Esophagus (tissue), 2 donors: ENCODE results near the gene TSTD2. TPM values are rescaled to one million over a fixed set of nuclear protein-coding genes. Genes with fewer than 3 reads are reported as not detected.
"Not testable (repeated sequence)": the region's sequence is repeated elsewhere in the genome, so short reads cannot be mapped to it uniquely, and the experiment has no call there.

Source experiments
- H3K27ac ChIP-seq, 2 donors: one replicate each; pipeline ENCODE4 v1.5.1; 2013; ENCODE audit warnings: low read depth in 2 of 2, mild to moderate bottlenecking in 2 of 2, inconsistent platforms in 1 of 2, low read length in 1 of 2, moderate library complexity in 1 of 2
- H3K27me3 ChIP-seq, 2 donors: one replicate each; pipeline ENCODE4 v1.6.1; 2013; ENCODE audit warnings: low read length in 2 of 2, control low read depth in 1 of 2, mild to moderate bottlenecking in 1 of 2; ENCODE audit not compliant: insufficient read depth in 2 of 2, control insufficient read depth in 1 of 2
- H3K36me3 ChIP-seq, 2 donors: one replicate each; pipeline ENCODE4 v1.6.1; 2013; ENCODE audit warnings: low read length in 1 of 2; ENCODE audit not compliant: control insufficient read depth in 2 of 2, insufficient read depth in 2 of 2
- H3K4me1 ChIP-seq, 2 donors: one replicate each; pipeline ENCODE4 v1.6.1; 2013; ENCODE audit warnings: low read length in 1 of 2; ENCODE audit not compliant: control insufficient read depth in 2 of 2, insufficient read depth in 2 of 2
- H3K4me3 ChIP-seq, 2 donors: one replicate each; pipeline ENCODE4 v1.5.1; 2013; ENCODE audit warnings: low read length in 2 of 2, mild to moderate bottlenecking in 2 of 2, low read depth in 1 of 2, moderate library complexity in 1 of 2
- H3K9me3 ChIP-seq, 2 donors: one replicate each; pipeline ENCODE4 v1.6.1; 2013; ENCODE audit warnings: mild to moderate bottlenecking in 2 of 2, low read depth in 1 of 2, low read length in 1 of 2, moderate library complexity in 1 of 2; ENCODE audit not compliant: control insufficient read depth in 2 of 2, insufficient read depth in 1 of 2
- WGBS, 2 donors: extraction: QIAGEN DNeasy Blood & Tissue Kit; methylation state at CpG; one replicate each; pipeline ENCODE4 v1.1.7; 2013; 5-methylcytosine and 5-hydroxymethylcytosine counted together
- polyA plus RNA-seq, 2 donors: library from polyadenylated mRNA; stranded (reverse); fragments of 200-250 nt; gene quantifications; one replicate each; pipeline ENCODE4 v1.2.3, GENCODE V29; 2013
- donor health status: healthy with polysubstance abuse.
- donor health status: Bipolar disorder and iron deficiency.

The TSTD2 gene
- polyA plus RNA-seq, 2 donors, result 7.1 to 7.9 TPM

DNA sequence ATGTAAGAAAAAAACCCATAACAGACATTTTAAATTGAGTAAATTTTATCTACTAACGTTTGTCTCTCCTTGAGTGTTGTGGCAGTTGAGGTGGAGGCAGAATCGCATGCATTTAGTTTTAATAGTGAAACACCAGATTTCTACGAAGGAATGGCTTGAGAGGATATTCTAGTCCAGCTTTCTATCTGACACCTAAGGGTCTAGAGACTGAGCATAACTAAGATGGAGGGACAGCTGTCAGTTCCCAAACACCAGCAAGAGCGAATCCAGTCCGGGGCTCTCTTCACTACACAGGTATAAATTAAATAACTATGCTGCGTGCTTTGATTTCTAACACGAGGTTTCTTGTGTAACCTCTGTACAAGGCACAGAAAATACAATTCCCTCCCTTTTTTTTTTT lies 1.9 kb upstream of the TSTD2 start:
- no peaks in the 10 kb centered on the region for H3K9me3 ChIP-seq
- peak overlapping the region in 1 of 2 donors; percentile 92 for H3K4me3 ChIP-seq
- no peak overlapping the region for H3K27ac ChIP-seq
- H3K27me3 ChIP-seq, result no peaks in the 10 kb centered on the region
- no peaks in the 10 kb centered on the region for H3K4me1 ChIP-seq
- no peaks in the 10 kb centered on the region for H3K36me3 ChIP-seq
- WGBS, 2 donors, result 68 to 71% methylated on average over 7 of the region's 7 CpGs

DNA sequence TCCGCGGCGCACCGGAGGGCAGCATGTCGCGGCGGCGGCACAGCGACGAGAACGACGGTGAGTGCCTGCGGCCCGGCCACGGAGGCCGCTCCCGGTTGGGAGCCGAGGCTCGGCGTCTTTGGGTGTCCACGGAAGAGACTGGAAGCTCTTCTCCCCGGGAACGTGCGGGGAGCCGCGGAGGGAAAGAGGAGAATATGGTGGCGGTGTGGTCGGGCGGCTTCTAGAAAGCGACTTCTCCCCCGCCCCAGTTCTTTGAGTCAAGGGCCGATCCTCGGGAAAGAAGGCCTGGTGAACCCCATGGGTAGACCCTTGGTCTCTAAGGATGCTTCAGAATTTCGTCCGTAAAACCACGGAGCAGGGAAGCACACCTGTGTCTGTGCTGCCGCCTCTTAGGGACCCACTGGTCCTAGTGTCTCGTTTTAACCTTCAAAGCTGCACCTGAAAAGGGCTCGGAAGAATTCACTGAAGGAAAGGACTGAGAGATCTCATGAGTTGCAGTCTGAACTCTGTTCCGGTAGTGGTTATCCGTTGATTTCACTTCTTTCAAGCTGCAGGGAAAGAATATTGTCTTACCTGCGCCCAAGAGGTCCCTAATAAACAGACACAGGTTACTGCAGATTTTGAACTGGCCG lies 807 bp upstream of the TSTD2 start:
- H3K36me3 ChIP-seq, result no peaks in the 10 kb centered on the region
- H3K27me3 ChIP-seq, result no peaks in the 10 kb centered on the region
- H3K4me3 ChIP-seq, result peak overlapping the region; percentile 90 to 92
- 0 to 1% methylated on average over 40 to 43 of the region's 43 CpGs for WGBS, 2 donors
- no peaks in the 10 kb centered on the region for H3K9me3 ChIP-seq
- no peaks in the 10 kb centered on the region for H3K4me1 ChIP-seq
- H3K27ac ChIP-seq, result peak overlapping the region; percentile 98 to 100

DNA sequence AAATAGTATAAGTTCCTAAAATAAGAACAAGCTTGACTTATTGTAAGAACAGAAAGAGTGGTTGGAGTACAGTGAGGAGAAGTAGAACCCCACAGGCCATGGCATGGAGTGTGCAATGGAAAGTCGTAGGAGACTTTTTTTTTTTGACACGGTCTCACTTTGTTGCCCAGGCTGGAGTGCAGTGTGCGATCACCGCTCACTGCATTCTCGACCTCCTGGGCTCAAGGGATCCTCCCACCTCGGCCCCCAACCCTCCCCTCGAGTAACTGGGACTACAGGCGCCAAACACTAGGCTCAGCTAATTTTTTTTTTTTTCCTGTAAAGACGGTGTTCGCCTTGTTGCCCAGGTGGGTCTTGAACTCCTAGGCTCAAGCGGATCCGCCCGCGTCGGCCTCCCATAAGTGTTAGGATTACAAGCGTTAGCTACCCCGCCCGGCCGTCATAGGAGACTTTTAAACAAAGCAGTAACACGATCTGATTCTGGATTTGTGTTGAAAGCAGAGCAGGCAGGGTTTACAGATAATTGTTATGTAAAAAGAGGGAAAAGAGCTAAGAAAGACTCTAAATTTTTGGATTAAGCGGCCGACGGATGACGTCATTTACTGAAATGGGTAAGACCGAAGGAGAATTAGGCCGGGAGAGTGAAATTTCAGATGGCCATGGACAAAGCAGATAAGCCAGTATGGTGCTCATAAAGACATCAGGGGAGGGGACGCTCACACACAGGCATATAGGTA lies 752 bp downstream of the TSTD2 start:
- Histone ChIP-seq H3K27me3 (no peaks in the 10 kb centered on the region), H3K4me1 (no peaks in the 10 kb centered on the region), H3K36me3 (no peaks in the 10 kb centered on the region), H3K4me3 (peak overlapping the region; percentile 90 to 92), H3K9me3 (no peaks in the 10 kb centered on the region), H3K27ac (peak overlapping the region; percentile 98 to 100)
- WGBS, 2 donors, result 2% methylated on average over 27 of the region's 27 CpGs

DNA sequence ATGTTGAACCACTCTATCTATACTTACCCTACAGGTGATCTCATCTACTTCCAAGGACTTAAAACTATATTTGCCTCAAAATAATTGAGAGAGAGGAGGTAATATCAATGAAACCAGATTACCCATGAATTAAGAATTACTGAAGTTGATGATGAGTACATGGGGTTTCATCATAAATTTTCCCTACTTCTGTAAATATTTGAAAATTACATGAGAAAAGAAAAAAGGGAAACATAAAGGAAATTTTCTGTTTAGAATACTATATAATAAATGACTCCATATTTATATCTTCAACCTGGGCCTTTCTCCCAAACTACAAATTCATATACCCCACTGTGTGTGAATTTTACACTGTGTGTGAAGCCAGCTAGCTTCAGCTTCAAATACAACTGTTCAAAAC lies 2.6 kb downstream of the TSTD2 start:
- Histone ChIP-seq H3K27me3 (no peaks in the 10 kb centered on the region), H3K9me3 (no peaks in the 10 kb centered on the region), H3K27ac (no peak overlapping the region), H3K4me1 (no peaks in the 10 kb centered on the region), H3K36me3 (no peaks in the 10 kb centered on the region), H3K4me3 (no peak overlapping the region)

DNA sequence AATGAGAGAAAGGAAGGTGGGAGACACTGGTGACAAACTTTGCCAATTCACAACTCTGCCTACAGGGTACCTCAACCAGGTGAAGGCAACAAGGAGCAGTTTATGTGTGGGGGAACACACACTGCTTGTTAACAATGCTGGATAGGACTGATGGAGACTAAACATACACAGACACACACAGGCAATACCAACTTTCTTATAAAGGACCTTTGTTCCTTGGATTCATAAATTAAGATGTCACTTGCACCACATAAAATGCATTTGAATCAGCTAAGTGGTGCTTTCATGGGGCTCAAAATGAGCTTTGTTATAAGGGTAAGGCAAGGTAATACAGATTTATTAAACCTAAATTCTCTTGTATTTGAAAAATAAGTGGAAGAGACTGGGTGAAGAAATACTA lies 4.0 kb downstream of the TSTD2 start:
- Histone ChIP-seq H3K4me3 (no peak overlapping the region), H3K4me1 (no peaks in the 10 kb centered on the region), H3K9me3 (no peaks in the 10 kb centered on the region), H3K36me3 (no peaks in the 10 kb centered on the region), H3K27me3 (no peaks in the 10 kb centered on the region), H3K27ac (no peak overlapping the region)

DNA sequence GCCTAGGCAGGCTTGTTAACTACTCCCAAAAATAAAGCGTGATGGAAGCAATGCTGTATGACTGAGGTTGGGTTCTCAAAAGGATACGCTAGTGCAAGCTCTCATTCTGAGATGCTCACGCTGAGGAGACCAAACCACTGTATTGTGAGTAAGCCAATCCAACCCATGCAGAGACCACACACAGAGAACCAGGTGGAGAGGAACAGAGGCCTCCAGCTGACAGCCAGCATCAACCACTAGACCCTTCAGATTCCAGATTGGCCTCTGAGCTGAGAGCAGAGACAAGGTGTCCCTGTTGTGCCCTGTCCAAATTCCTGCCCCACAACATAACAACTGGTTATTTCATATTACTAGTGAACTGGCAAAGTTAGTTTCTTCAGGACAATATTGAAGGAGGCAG lies 4.5 kb downstream of the TSTD2 start:
- Histone ChIP-seq H3K27ac (no peak overlapping the region), H3K9me3 (no peaks in the 10 kb centered on the region), H3K4me3 (no peak overlapping the region), H3K4me1 (no peaks in the 10 kb centered on the region), H3K27me3 (no peaks in the 10 kb centered on the region), H3K36me3 (no peaks in the 10 kb centered on the region)
- WGBS, 2 donors, result 91 to 94% methylated on average over 3 of the region's 3 CpGs

DNA sequence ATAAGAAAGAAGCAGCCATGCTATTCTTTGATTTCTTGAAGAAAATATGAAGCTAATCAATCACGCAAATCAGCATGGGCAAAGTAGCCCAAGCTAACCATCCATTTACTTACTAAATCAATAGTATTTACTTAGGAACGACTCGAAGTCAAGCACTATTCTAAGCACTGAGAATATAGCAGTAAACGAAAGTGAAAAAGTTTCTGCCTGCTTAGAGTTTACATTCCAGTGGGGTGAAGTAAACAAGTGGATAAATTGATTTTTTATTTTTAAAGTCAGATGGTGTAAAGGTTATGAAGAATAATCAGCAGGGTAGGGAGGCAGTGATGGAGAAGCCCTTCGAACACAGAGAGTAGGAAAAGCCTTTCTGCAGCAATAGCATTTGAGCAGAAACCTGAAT lies 5.5 kb downstream of the TSTD2 start:
- no peaks in the 10 kb centered on the region for H3K4me1 ChIP-seq
- no peak overlapping the region for H3K4me3 ChIP-seq
- no peaks in the 10 kb centered on the region for H3K27me3 ChIP-seq
- H3K27ac ChIP-seq, result no peak overlapping the region
- no peaks in the 10 kb centered on the region for H3K9me3 ChIP-seq
- WGBS, 2 donors, result 55 to 67% methylated on average over 5 of the region's 5 CpGs
- no peaks in the 10 kb centered on the region for H3K36me3 ChIP-seq

DNA sequence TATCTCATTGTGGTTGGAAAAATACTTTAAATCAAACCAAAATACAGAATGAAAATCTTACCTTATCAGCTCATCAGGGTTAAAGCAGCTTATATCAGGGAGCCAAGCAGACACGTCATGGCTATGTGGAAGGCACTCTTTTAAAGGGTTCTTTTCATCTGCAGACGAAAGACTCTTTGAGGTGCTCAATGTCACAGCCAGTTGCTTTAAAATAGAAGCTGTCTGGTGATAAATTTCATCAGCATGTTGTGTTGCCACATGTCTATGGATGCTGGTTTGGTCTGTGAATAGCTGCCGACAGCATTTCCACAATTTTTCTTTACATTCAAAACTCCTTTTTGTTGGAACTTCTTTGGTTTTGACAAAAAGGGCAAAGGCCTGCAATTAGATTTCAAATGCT lies 7.5 kb downstream of the TSTD2 start:
- Histone ChIP-seq H3K36me3 (peaks cover 0 to 2% of the 10 kb centered on the region in 2 donors), H3K27me3 (no peaks in the 10 kb centered on the region), H3K4me3 (no peak overlapping the region), H3K9me3 (no peaks in the 10 kb centered on the region), H3K27ac (no peak overlapping the region), H3K4me1 (no peaks in the 10 kb centered on the region)
- 61 to 73% methylated on average over 3 of the region's 3 CpGs for WGBS, 2 donors

DNA sequence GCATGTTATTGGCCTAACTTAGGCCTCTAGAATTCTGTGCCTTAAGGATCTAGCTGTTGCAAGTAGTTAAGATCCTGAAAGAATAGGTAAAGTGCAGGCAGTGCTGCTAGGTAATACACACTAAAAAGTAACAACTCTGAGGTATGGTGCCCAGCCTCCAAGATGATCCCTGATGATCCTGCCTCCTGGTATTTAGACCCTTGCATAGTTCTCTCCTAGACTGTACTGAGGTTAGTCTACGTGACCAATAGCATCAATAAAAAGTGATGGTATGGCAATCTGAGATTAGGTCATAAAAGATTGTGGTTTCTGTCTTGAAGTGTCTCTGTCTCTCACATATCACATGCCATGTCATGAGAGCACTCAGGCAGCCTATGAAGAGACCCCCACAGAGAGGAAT lies 9.2 kb downstream of the TSTD2 start:
- Histone ChIP-seq H3K27ac (no peak overlapping the region), H3K4me1 (no peaks in the 10 kb centered on the region), H3K27me3 (no peaks in the 10 kb centered on the region), H3K4me3 (no peak overlapping the region), H3K36me3 (peaks cover 0 to 2% of the 10 kb centered on the region in 2 donors), H3K9me3 (no peaks in the 10 kb centered on the region)
- 90 to 96% methylated on average over 1 of the region's 1 CpG for WGBS, 2 donors

DNA sequence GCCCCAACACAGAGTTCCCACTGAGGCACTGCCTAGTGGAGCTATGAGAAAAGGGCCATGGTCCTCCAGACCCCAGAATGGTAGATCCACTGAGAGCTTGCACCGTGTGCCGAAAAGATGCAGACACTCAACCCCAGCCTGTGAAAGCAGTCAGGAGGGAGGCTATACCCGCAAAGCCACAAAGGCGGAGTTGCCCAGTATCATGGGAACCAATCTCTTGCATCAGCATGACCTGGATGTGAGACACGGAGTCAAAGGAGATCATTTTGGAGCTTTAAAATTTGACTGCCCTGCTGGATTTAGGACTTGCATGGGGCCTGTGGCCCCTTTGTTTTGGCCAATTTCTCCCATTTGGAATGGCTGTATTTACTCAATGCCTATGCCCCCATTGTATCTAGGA lies 10.7 kb downstream of the TSTD2 start:
- H3K36me3 ChIP-seq, H3K9me3 ChIP-seq, H3K4me3 ChIP-seq, H3K27me3 ChIP-seq, H3K4me1 ChIP-seq, H3K27ac ChIP-seq: not testable (repeated sequence)
- 94 to 97% methylated on average over 5 of the region's 5 CpGs for WGBS, 2 donors
